Heart left ventricle (tissue), 16 donors: ENCODE measurements around the gene TBC1D12. TPM values are rescaled to one million over a fixed set of nuclear protein-coding genes. Genes with fewer than 3 reads are reported as not detected.

ENCODE experiments used
- ATAC-seq, 4 donors: fragments of 200-7000 bp; cut with Tn5 transposase; one replicate each; pipeline ENCODE4 v1.9.1; 2020 to 2022; ENCODE audit warnings: moderate library complexity in 4 of 4, mild to moderate bottlenecking in 3 of 4, moderate number of reproducible peaks in 1 of 4
- DNase-seq, 5 donors: peaks; one replicate each; pipeline ENCODE4 v3.0.0-alpha.2; 2020
- H3K27ac ChIP-seq, 12 donors: fragments of 200-600 bp; sonication (generic) in 4 of 12; one replicate each; pipeline versions ENCODE4 v1.5.0 to v1.8.0; 2016 to 2022; ENCODE audit warnings: mild to moderate bottlenecking in 2 of 12
- H3K27me3 ChIP-seq, 9 donors: fragments of 200-600 bp; sonication (generic) in 2 of 9; one replicate each; pipeline versions ENCODE4 v1.5.1 to v1.8.0; 2016 to 2022; ENCODE audit warnings: mild to moderate bottlenecking in 3 of 9
- H3K36me3 ChIP-seq, 9 donors: fragments of 200-600 bp; sonication (generic) in 2 of 9; one replicate each; pipeline versions ENCODE4 v1.5.0 to v1.8.0; 2018 to 2022; ENCODE audit warnings: mild to moderate bottlenecking in 2 of 9
- H3K4me1 ChIP-seq, 12 donors: fragments of 200-600 bp; sonication (generic) in 4 of 12; one replicate each; pipeline versions ENCODE4 v1.5.0 to v1.8.0; 2016 to 2022; ENCODE audit warnings: mild to moderate bottlenecking in 3 of 12
- H3K4me3 ChIP-seq, 12 donors: fragments of 200-600 bp; sonication (generic) in 4 of 12; one replicate each; pipeline versions ENCODE4 v1.5.0 to v1.8.0; 2017 to 2022; ENCODE audit warnings: mild to moderate bottlenecking in 9 of 12, moderate library complexity in 4 of 12
- H3K9me3 ChIP-seq, 12 donors: fragments of 200-600 bp; sonication (generic) in 4 of 12; one replicate each; pipeline versions ENCODE4 v1.5.0 to v1.8.0; 2016 to 2022; ENCODE audit warnings: mild to moderate bottlenecking in 1 of 12
- CTCF ChIP-seq, 12 donors: fragments of 200-600 bp; sonication (generic) in 4 of 12; IDR thresholded peaks; one replicate each; pipeline versions ENCODE4 v1.5.0 to v1.8.0; 2018 to 2022; ENCODE audit warnings: antibody characterized with exemption in 12 of 12, mild to moderate bottlenecking in 5 of 12
- POLR2A ChIP-seq, 2 donors: fragments of 450-650 bp; IDR thresholded peaks; one replicate each; pipeline ENCODE4 v1.6.1; 2017; ENCODE audit warnings: antibody characterized with exemption in 2 of 2, mild to moderate bottlenecking in 2 of 2, moderate library complexity in 2 of 2
- WGBS, 4 donors: extraction: QIAGEN DNeasy Blood & Tissue Kit in 2 of 4; methylation state at CpG; one replicate each; pipeline versions ENCODE4 v1.1.5 to v1.1.7; 2013 to 2018; 5-methylcytosine and 5-hydroxymethylcytosine counted together
- intact Hi-C, 10 donors: fragments of 100-400 bp; cut with DNase I; formaldehyde crosslinking; loops; one replicate each; pipeline versions ENCODE4 v1.11.1 to v1.14.2; 2022
- long read RNA-seq, 3 donors: library from polyadenylated mRNA; unstranded; transcript quantifications; one replicate each; pipeline ENCODE4 v2.0.0, GENCODE V29; 2020 to 2021
- polyA plus RNA-seq, 2 donors: library from polyadenylated mRNA; stranded (reverse); fragments of 200-250 nt; gene quantifications; one replicate each; pipeline ENCODE4 v1.2.3, GENCODE V29; 2013
- total RNA-seq, 9 donors: library from RNA; depleted of rRNA in 2 of 9; stranded (reverse); fragments of >200 nt in 2 of 9; fragmentation: NEBNext Ultra II Directional in 3 of 9; extraction: Animal tissue kit (Norgen Biotek cat#: 25700) in 3 of 9; gene quantifications; one replicate each; pipeline versions ENCODE4 v1.1.0 to v1.2.4, GENCODE V29; 2016 to 2023
- donor health status: ischemic (EF 13 %, LVEDD 7.1; RV severe dilation, severe dysfunction).
- donor health status: healthy with polysubstance abuse.
- donor health status: DM: no; HTN: yes; CAD: no.
- donor health status: DM: no; HTN: no; CAD: no.
- donor health status: ischemic (EF 25% LVEDD 6.9; RV normal size, moderate dysfunction).
- donor health status: ischemic (EF 25% LVEDD 5.7; RV mildly dilated, moderate dysfunction).
- donor health status: healthy.
- donor health status: DM: yes; HTN: yes; CAD: no.
- donor health status: ischemic (EF 35%, LVEDD 5.7; RV mildly dilated, moderate dysfunction).
- donor health status: nonischemic (EF 11% LVEDD 7.7; RV severe dilation, severe dysfunction).
- donor health status: DM: yes; HTN: yes; CAD: no.
- donor health status: PGD.
- donor health status: ischemic (EF 29% LVEDD 5.4; RV normal size, mild dysfunction).
- donor health status: nonischemic (EF 23%, LVEDD 6.1; RV moderate dilation, normal function).

The TBC1D12 gene
- total RNA-seq (1 to 10 TPM; 3.9 to 9.6 (median 5.2) TPM), polyA plus RNA-seq (1 to 10 TPM; 3.5 to 6.9 TPM)
- long read RNA-seq, donor 1, full-length matches to known transcripts, result 5 of 10 reads
- long read RNA-seq, donor 1, partial matches to known transcripts, result 4 of 10 reads
- long read RNA-seq, donor 1, other reads (novel, unspliced or antisense), result 1 of 10 reads
- long read RNA-seq, donor 2, result 0 reads
- long read RNA-seq, donor 3, full-length matches to known transcripts, result 3 of 9 reads
- long read RNA-seq, donor 3, partial matches to known transcripts, result 4 of 9 reads
- long read RNA-seq, donor 3, other reads (novel, unspliced or antisense), result 2 of 9 reads

GRCh38 chr10:94402204-94402842 lies at the start of gene TBC1D12:
TBC1D12 (plus strand) TSS chr10:94402541; CDS start chr10:94402614, 73 bp downstream.
- Histone ChIP-seq H3K27me3 (peaks cover 0 to 10% (median 0%) of the 10 kb centered on the region in 9 donors), H3K4me3 (peak within 1 kb of the TSS; percentile 73 to 99 (median 87)), H3K9me3 (no peaks in the 10 kb centered on the region), H3K36me3 (no peaks in the 10 kb centered on the region), H3K27ac (peak within 1 kb of the TSS; percentile 84 to 99 (median 94)), H3K4me1 (peaks cover 0 to 29% (median 16%) of the 10 kb centered on the region in 12 donors)
- ATAC-seq (peak; percentile 96 to 99 (median 98)), DNase-seq (peak; percentile 96 to 97 (median 96))
- intact Hi-C loops, result loop anchor here in 9 of 10 donors (1.0 to 5.0 kb wide), 6 partner anchors 35 to 42 kb away; partner anchors contain the start of gene NOC3L (in 7 of the 9)
- TF ChIP-seq POLR2A (IDR thresholded peaks at IDR 0.05) (peak in 1 of 2 donors; percentile 63), CTCF (IDR thresholded peaks at IDR 0.05) (no peak)
- 0 to 1% (median 1%) methylated on average over 26 to 56 of the region's 56 CpGs for WGBS, 4 donors

GRCh38 chr10:94353336-94353735 lies 49.0 kb upstream of the TBC1D12 start:
- 92 to 94% (median 92%) methylated on average over 3 of the region's 3 CpGs for WGBS, 4 donors
- Histone ChIP-seq H3K9me3 (no peaks in the 10 kb centered on the region), H3K4me3 (no peak overlapping the region), H3K36me3 (peaks cover 0 to 100% (median 94%) of the 10 kb centered on the region in 9 donors), H3K4me1 (no peaks in the 10 kb centered on the region), H3K27ac (no peak overlapping the region), H3K27me3 (no peaks in the 10 kb centered on the region)
- intact Hi-C loops, result no loop called here
- DNase-seq (no peak), ATAC-seq (no peak)
- no peak for TF ChIP-seq CTCF (IDR thresholded peaks at IDR 0.05)
- no peak for TF ChIP-seq POLR2A (IDR thresholded peaks at IDR 0.05)

- intact Hi-C loops, result no loop called here
- no peaks in the 10 kb centered on the region for H3K9me3 ChIP-seq
- 95 to 98% (median 97%) methylated on average over 2 of the region's 2 CpGs for WGBS, 4 donors
- H3K36me3 ChIP-seq, result peaks cover 0 to 84% (median 71%) of the 10 kb centered on the region in 9 donors
- H3K27ac ChIP-seq, result no peak overlapping the region
- ATAC-seq (no peak), DNase-seq (no peak)
- H3K4me1 ChIP-seq, result peaks cover 0 to 4% (median 0%) of the 10 kb centered on the region in 12 donors
- TF ChIP-seq CTCF (IDR thresholded peaks at IDR 0.05), result no peak
- no peak for TF ChIP-seq POLR2A (IDR thresholded peaks at IDR 0.05)
- H3K4me3 ChIP-seq, result no peak overlapping the region
- no peaks in the 10 kb centered on the region for H3K27me3 ChIP-seq
Measured at GRCh38 chr10:94355841-94356240, 46.5 kb upstream of the TBC1D12 start.

GRCh38 chr10:94357193-94357592 lies 45.1 kb upstream of the TBC1D12 start:
- H3K4me1 ChIP-seq, result peaks cover 0 to 17% (median 12%) of the 10 kb centered on the region in 12 donors
- H3K9me3 ChIP-seq, result no peaks in the 10 kb centered on the region
- DNase-seq (no peak), ATAC-seq (no peak)
- no peak for TF ChIP-seq CTCF (IDR thresholded peaks at IDR 0.05)
- TF ChIP-seq POLR2A (IDR thresholded peaks at IDR 0.05), result no peak
- no peak overlapping the region for H3K27ac ChIP-seq
- no peak overlapping the region for H3K4me3 ChIP-seq
- H3K27me3 ChIP-seq, result no peaks in the 10 kb centered on the region
- intact Hi-C loops, result no loop called here
- H3K36me3 ChIP-seq, result peaks cover 0 to 70% (median 58%) of the 10 kb centered on the region in 9 donors
- 95 to 97% (median 97%) methylated on average over 3 of the region's 3 CpGs for WGBS, 4 donors
